Right lobe of liver (tissue), 4 donors: ENCODE data around the gene CAGE1.

ENCODE experiments used
- POLR2A ChIP-seq: fragments of 450-650 bp; IDR thresholded peaks from one replicate; pipeline ENCODE4 v1.6.1; 2017; ENCODE audit warnings: antibody characterized with exemption, mild to moderate bottlenecking
- TF ChIP-seq, protein P1 (sequence below), 4 donors: fragments of 200-600 bp in 3 of 4; fragments of 450-650 bp in 1 of 4; IDR thresholded peaks; one replicate each; pipeline versions ENCODE4 v1.5.1 to v1.8.0; 2016 to 2022; ENCODE audit warnings: antibody characterized with exemption in 4 of 4, mild to moderate bottlenecking in 2 of 4
- donor health status: DM: no; HTN: no; CAD: no.
- donor health status: DM: no; HTN: no; CAD: no.
- donor health status: DM: no; HTN: yes; CAD: no.

DNA sequence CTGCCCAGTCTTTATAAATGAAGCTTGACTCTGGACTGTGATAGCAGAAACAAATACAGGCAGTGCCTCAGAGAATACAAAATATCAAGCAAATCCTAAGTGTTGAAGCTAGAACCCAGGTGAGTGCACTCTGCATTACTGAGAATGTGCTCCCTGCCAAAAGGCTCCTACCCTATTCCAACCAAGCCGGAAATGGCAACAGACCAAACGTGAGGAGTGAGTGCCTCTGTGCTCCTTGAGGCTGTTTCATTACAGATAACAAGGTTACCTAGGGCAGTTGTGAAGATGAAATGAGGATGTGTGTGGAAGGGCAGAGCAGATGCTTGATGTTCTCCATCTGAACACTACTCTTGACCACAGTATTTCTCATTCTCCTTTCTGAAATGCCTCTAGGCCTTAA, 105.9 kb downstream of the CAGE1 start:
- TF ChIP-seq, protein P1, sequence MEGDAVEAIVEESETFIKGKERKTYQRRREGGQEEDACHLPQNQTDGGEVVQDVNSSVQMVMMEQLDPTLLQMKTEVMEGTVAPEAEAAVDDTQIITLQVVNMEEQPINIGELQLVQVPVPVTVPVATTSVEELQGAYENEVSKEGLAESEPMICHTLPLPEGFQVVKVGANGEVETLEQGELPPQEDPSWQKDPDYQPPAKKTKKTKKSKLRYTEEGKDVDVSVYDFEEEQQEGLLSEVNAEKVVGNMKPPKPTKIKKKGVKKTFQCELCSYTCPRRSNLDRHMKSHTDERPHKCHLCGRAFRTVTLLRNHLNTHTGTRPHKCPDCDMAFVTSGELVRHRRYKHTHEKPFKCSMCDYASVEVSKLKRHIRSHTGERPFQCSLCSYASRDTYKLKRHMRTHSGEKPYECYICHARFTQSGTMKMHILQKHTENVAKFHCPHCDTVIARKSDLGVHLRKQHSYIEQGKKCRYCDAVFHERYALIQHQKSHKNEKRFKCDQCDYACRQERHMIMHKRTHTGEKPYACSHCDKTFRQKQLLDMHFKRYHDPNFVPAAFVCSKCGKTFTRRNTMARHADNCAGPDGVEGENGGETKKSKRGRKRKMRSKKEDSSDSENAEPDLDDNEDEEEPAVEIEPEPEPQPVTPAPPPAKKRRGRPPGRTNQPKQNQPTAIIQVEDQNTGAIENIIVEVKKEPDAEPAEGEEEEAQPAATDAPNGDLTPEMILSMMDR (IDR thresholded peaks at IDR 0.05), result no peak
- TF ChIP-seq POLR2A, result no peak
